K562 (cell line): ENCODE measurements around the gene HMGN2. TPM values are rescaled to one million over a fixed set of nuclear protein-coding genes. Genes with fewer than 3 reads are reported as not detected.

Experiments
- ETS1 ChIP-seq: conservative IDR thresholded peaks from 2 replicates; pipeline ENCODE4 v1.6.1; 2011; ENCODE audit warnings: low read depth, mild to moderate bottlenecking, low read length; ENCODE audit not compliant: control insufficient read depth
- HBP1 ChIP-seq: fragments of 450-650 bp; formaldehyde crosslinking; IDR thresholded peaks from 2 replicates; pipeline ENCODE4 v1.4.0; 2022; ENCODE audit warnings: missing genetic modification characterization
- HDAC1 ChIP-seq, 2 experiments: fragments of 450-650 bp; IDR thresholded peaks; 2 replicates each; pipeline ENCODE4 v1.6.1; 2016 to 2017; ENCODE audit warnings: inconsistent platforms in 1 of 2, mild to moderate bottlenecking in 1 of 2, moderate library complexity in 1 of 2
- HSF4 ChIP-seq: fragments of 250-450 bp; sonication (Bioruptor Pico); IDR thresholded peaks from 2 replicates; pipeline ENCODE4 v2.1.2; 2022; ENCODE audit warnings: mild to moderate bottlenecking, moderate library complexity, borderline replicate concordance
- IRF2 ChIP-seq: sonication (generic); formaldehyde crosslinking; IDR thresholded peaks from 2 replicates; pipeline ENCODE4 v1.8.1; 2022; ENCODE audit warnings: mild to moderate bottlenecking, missing genetic modification reagents
- MAFK ChIP-seq: IDR thresholded peaks from 2 replicates; pipeline ENCODE4 v1.6.1; 2011; ENCODE audit warnings: low read length, improper control_type of control experiment
- SIX5 ChIP-seq, 2 experiments: IDR thresholded peaks; 2 replicates each; pipeline ENCODE4 v1.6.1; 2011; ENCODE audit warnings: low read length in 2 of 2, borderline replicate concordance in 1 of 2, low read depth in 1 of 2, mild to moderate bottlenecking in 1 of 2, moderate library complexity in 1 of 2; ENCODE audit not compliant: insufficient read depth in 1 of 2
- ZBTB33 ChIP-seq: sonication (generic); formaldehyde crosslinking; IDR thresholded peaks from 2 replicates; pipeline ENCODE4 v1.8.1; 2023; ENCODE audit warnings: mild to moderate bottlenecking, missing genetic modification reagents
- ZNF146 ChIP-seq: IDR thresholded peaks from one replicate; pipeline ENCODE4 v1.6.1; 2018; ENCODE audit warnings: missing compliant biosample characterization; ENCODE audit not compliant: unreplicated experiment
- ZNF232 ChIP-seq: sonication (generic); formaldehyde crosslinking; IDR thresholded peaks from 2 replicates; pipeline ENCODE4 v1.8.0; 2022; ENCODE audit warnings: mild to moderate bottlenecking, missing genetic modification reagents
- ZNF407 ChIP-seq: fragments of 450-650 bp; IDR thresholded peaks from 2 replicates; pipeline ENCODE4 v1.6.1; 2016; ENCODE audit warnings: low read depth
- ZNF507 ChIP-seq: conservative IDR thresholded peaks from 2 replicates; pipeline ENCODE4 v1.6.1; 2017; ENCODE audit warnings: missing genetic modification characterization, missing compliant biosample characterization
- polyA plus RNA-seq, 8 experiments: library from polyadenylated mRNA; depleted of rRNA in 4 of 8; stranded (reverse) in 5 of 8; unstranded in 3 of 8; fragments of >200 nt; fragmentation: Nextera tagmentation in 2 of 8; fragmentation: Illumina TruSeq in 1 of 8; extraction: Ambion mirVana in 2 of 8; extraction: Trizol in 1 of 8; gene quantifications; 2 replicates each; pipeline versions ENCODE4 v1.2.1 to v1.2.3, GENCODE V29; 2011 to 2014; ENCODE audit warnings: inconsistent platforms in 1 of 8, missing spikeins in 1 of 8
- total RNA-seq, 7 experiments: library from RNA; depleted of rRNA in 6 of 7; stranded (reverse); fragments of >200 nt in 6 of 7; fragmentation: Illumina TruSeq in 2 of 7; extraction: Trizol in 2 of 7; gene quantifications; 2 replicates each; pipeline versions ENCODE4 v1.2.1 to v1.2.3, GENCODE V29; 2011 to 2021; ENCODE audit warnings: low replicate concordance in 1 of 7

Gene HMGN2
- total and polyA plus RNA-seq, 9 of the 15 experiments (the other 6 are each of a cell fraction or from before 2014, with no cell fraction given): 370 to 1,354 (median 965) TPM

- no peak for TF ChIP-seq ZNF407
- peak; percentile 92 for TF ChIP-seq ZBTB33 (CRISPR knock-in tag)
- no peak for TF ChIP-seq MAFK
- peak; percentile 75; the same call in 1 of the 2 replicates for TF ChIP-seq ZNF232
- TF ChIP-seq ZNF507 (tag): no peak
- TF ChIP-seq ETS1: peak; percentile 91
- peak; percentile 30 to 36; a peak in 2 of 4 replicates for TF ChIP-seq SIX5 (IDR thresholded peaks at IDR 0.05; ENCODE audit: borderline replicate concordance in 1 of 2, insufficient read depth in 1 of 2, low read depth in 1 of 2, low read length in 2 of 2)
- peak; percentile 15 for TF ChIP-seq ZNF146 (CRISPR knock-in tag)
- peak; percentile 11 to 99; a peak in 3 of 4 replicates for TF ChIP-seq HDAC1 (IDR thresholded peaks at IDR 0.05)
- TF ChIP-seq HBP1 (CRISPR knock-in tag): peak; percentile 95
- no peak for TF ChIP-seq HSF4 (CRISPR knock-in tag)
- TF ChIP-seq IRF2 (CRISPR knock-in tag): no peak
These were observed 40.1 kb upstream of the HMGN2 start, which contains the start of gene DHDDS (continued) for GRCh38 chr1:26431979-26432695.
